ENCODE results near the gene AXIN1.
"Not testable (repeated sequence)": the region's sequence is repeated elsewhere in the genome, so short reads cannot be mapped to it uniquely, and the experiment has no call there.

AXIN1 gene

DNA sequence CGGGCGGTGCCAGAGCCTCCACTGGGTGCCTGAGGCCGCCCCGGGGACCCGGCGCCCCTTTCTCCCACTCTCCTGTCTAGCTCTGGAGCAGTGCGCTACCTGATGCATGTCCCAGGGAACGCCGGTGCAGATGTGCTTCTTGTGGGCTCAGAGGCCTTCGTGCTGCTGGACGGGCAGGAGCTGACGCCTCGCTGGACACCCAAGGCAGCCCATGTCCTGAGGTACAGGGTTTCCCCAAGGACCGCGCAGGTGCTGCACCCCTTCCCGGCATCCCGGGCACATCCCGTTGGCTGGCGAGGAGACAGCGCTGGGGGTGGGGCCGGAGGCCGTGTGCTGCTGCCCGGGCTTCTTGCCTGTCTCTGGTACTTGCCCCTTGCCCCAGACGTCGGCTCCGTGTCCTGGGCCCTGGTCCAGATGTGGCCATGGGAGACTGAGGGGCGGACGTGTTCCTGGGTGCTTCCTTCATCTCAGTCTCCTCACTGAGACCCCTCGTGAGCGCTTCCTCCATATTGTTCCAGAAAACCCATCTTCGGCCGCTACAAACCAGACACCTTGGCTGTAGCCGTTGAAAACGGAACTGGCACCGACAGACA lies 89.2 kb downstream of the AXIN1 start:
- DNase-seq, result no peak

GRCh38 chr16:262121-262745 lies 90.3 kb downstream of the AXIN1 start:
- DNase-seq, result no peak

GRCh38 chr16:261031-261691 lies 91.4 kb downstream of the AXIN1 start:
- no peak for DNase-seq

- DNase-seq, result no peak
Observed at GRCh38 chr16:260326-260725, 92.2 kb downstream of the AXIN1 start.

- no peak for DNase-seq
Observed at GRCh38 chr16:259814-260253, 92.7 kb downstream of the AXIN1 start.

GRCh38 chr16:259226-259625 lies 93.3 kb downstream of the AXIN1 start:
- no peak for DNase-seq

GRCh38 chr16:258091-258490 lies 94.4 kb downstream of the AXIN1 start:
- DNase-seq, result not testable (repeated sequence)

- DNase-seq, result no peak
Observed at GRCh38 chr16:255183-255582, 97.3 kb downstream of the AXIN1 start.

DNA sequence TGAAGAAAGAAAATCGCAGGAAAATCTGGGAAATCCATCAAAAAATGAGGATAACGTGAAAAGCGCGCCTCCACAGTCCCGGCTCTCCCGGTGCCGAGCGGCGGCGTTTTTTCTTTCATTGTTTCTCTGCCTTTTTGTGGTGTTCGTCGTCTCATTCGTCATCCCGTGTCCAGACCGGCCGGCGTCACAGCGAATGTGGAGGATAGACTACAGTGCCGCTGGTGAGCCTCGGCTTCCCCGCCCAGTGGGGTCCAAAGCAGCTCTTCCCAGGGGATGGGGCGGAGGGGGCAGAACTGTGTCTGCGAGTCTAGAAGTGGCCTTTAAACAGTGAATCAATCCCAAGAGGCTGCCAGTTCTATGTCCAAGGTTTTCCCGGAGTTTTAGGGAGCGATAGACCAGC lies 98.1 kb downstream of the AXIN1 start:
- no peak for DNase-seq

DNA sequence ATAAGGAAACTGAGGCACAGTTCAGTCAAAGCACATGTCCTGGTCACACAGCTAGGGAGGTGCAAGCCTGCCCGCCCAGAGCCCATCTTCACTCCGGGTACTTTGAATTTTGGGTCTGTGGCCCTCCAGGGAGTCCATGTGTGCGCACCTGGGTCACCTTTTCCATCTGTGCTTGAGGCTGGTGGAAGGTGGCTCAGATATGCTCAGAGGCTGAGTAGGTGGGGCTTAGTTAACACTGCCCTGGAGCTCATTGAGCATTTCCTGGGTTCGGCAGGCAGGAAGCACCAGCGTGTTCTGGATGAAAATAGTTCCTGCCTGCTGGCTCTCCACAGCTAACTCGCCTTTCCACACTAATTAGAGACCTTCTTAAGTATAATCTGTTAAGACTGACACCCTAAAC lies 98.7 kb downstream of the AXIN1 start:
- DNase-seq, result no peak

GRCh38 chr16:252366-253337 lies 99.9 kb downstream of the AXIN1 start:
- DNase-seq, result no peak

- no peak for DNase-seq
Observed at GRCh38 chr16:249431-249830, 103.1 kb downstream of the AXIN1 start.

DNA sequence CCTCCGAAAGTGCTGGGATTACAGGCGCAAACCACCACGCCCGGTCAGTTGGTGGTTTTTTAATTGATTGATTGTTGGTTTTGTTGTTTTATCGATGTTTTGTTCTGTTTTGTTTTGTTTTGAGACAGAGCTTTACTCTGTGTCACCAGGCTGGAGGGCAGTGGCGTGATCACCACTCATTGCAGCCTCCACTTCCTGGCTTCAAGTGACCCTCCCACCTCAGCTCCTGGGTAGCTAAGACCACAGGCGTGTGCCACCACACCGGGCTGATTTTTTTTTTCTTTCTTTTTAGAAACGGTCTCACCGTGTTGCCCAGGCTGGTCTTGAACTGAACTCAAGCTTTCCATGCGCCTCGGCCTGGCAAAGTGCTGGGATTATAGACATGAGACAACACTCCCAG lies 105.5 kb downstream of the AXIN1 start:
- DNase-seq, result no peak

DNA sequence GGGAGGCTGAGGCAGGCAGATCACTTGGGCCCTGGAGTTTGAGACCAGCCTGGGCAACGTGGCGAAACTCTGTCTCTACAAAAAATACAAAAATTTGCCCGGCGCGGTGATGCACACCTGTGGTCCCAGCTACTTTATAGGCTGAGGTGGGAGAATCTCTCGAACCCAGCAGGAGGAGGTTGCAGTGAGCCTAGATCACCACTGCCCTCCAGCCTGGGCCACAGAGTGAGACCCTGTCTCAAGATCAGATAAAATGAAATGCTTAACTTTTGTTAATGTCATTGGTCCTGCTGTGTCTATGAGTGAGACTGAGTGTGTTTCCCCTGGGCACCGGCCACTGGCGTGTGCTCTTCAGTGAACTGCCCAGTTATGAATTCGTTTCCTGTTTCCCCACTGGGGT lies 107.4 kb downstream of the AXIN1 start:
- no peak for DNase-seq

- DNase-seq, result no peak
Observed at GRCh38 chr16:243348-243747, 109.2 kb downstream of the AXIN1 start.

GRCh38 chr16:242281-242680 lies 110.2 kb downstream of the AXIN1 start:
- no peak for DNase-seq

DNA sequence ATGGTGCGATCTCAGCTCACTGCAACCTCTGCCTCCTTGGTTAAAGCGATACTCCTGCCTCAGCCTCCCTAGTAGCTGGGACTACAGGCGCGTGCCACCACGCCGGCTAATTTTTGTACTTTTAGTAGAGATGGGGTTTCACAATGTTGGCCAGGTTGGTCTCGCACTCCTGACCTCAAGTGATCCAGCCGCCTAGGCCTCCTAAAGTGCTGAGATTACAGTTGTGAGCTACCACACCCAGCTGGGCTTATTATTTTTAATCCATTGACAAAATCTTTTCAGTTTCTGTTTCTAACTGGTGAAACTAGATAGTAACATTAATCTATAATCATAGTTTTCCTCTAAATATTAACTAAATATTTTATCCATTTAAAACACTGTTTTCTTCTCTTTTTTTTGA lies 112.0 kb downstream of the AXIN1 start:
- no peak for DNase-seq

DNA sequence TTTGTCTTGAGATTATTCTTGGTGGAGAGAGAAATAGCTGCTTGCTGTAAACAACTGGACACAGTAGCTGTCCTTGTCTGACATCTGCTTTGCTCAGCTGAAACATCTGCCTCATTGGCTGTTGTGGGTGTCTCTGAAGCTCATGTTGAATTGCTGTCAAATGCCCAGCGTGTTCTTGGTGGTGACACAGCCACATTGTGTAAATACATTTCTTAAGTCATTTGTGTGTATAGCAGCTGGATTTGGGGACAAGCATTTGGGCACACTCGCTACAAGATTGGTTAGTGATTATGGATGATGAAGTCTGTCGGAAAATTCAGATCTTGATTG lies 112.6 kb downstream of the AXIN1 start:
- DNase-seq, result no peak
